Occipital lobe (tissue), 2 donors: ENCODE results near the gene ASIC2. TPM values are rescaled to one million over a fixed set of nuclear protein-coding genes. Genes with fewer than 3 reads are reported as not detected.

Experiments used
- DNase-seq: peaks from one replicate; lab custom pipeline; 2025; lab: John Stamatoyannopoulos, UW
- total RNA-seq: library from RNA; depleted of rRNA; stranded (reverse); fragments of >200 nt; gene quantifications from one replicate; pipeline ENCODE4 v1.2.3, GENCODE V29; 2014

The ASIC2 gene
- total RNA-seq, 1 donor from 2014 or later, result 13.1 TPM

DNA sequence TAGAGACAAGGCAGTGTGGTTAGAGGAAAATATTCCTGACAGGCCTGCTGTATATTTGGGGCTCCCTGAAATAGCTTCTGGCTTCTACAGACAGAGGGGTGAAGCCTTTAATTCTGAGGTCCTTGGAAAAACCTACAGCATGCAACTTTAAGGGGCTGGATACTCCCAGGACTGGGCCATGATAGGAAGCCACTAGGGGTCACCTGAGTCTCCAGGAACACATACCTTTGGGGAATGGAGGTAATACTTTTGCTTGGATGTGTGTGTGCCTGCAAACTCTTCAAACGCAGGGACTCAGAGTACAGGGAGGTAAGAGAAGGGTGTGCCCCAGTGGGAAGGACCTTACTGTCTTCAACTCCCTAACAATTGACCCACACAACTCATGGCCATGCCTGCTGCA is 4.1 kb downstream of the ASIC2 start:
- DNase-seq, result no peak

DNA sequence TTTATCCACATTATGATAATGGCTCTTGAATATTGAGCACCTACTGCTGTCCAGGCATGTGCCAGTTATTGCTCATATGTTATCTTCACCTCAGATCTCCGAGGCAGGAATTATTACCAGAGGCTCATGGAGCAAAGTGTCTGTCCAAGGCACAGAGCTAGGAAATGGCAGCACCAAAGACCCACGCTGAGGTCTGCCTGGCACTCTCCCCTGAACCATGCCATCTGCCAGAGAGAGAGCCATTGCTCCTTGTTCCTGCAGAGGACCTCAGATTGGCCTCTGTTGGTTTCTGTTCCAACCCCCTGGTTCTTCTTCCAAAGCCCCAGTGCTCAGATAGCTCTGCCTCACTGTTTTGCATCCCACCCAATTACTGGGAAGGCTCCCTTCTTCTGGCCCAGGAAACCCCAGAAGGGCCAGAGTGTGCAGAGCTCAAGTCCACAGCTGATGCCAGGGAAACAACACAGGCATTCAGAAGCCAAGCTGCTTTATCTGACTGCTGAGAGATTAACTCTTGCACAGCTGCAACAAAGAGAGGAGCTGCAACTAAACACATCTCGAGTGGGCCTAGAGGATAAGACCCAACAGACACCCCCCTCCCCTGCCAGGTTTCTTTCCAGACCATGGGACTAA is 5.9 kb downstream of the ASIC2 start:
- no peak for DNase-seq

GRCh38 chr17:33285413-33285812 is 7.7 kb downstream of the ASIC2 start:
- DNase-seq, result no peak

DNA sequence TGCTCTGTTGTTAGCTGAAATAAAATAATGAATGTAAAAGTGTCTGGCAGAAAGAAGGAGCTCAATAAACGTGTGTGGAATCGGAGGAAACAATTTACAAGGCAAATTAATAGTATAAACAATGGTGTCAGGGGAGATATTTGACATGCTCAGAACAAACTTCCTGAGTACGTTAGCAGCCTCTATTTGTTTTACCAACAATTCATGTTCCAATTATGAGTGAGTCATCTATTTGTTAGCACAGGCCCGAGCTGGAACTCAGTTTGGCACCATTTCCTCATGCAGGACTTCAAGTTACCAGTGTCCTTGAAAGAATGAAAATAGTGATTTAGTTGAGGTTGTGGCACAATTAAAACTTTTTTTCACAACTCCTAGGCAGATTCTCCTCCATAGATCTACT is 9.1 kb downstream of the ASIC2 start:
- no peak for DNase-seq

GRCh38 chr17:33280162-33280943 is 12.7 kb downstream of the ASIC2 start:
- no peak for DNase-seq

GRCh38 chr17:33277436-33278100 is 15.5 kb downstream of the ASIC2 start:
- no peak for DNase-seq

DNA sequence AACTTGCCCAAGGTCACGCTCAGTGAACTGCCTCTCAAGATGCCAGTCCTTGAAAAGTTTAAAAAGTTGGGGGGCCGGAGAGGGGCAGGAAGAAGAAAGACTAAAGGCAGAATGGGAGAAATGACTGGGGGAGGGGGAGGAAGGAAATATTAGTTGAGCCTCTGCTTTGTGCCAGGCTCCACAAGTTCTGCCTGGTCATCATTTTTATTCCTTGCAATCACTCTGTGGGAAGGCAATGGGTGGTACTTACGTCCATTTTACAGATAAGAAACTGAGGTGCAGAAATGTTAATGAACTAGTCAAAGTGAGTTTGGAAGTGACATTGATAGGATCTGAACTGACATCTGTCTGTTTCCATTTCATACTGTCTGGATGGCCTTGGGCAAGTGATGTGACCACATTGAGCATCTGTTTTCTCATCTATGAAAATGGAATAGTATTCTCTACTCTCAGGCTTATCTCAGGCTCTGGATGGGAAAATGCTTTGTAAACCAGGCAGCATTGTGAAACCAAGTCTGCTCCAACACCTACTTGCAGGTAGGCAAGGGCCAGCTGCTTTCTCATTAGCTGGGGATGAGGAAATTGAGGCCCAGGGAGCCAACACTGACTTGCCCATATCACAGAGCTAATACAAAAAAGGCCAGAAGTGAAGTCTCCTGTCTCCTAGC is 19.2 kb downstream of the ASIC2 start:
- no peak for DNase-seq

DNA sequence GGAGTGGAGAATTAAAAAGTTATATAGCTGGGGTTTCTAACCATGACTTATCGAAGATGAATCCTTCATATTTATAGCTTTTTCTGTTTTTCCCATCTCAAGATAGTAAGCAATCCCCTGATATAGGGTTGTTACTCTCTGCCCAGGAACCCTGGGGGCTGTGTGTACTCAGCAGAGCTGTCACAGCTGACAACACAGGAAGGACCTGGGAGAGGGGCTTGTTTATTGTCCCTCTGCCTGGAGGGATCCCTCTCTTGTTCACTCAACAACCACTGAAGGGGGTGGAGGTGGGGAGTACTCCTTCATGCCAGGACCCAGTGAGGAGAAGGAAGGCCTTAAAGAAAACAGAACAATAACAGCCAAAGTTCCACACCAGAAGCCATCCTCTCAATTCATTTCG is 19.8 kb downstream of the ASIC2 start:
- DNase-seq, result no peak

DNA sequence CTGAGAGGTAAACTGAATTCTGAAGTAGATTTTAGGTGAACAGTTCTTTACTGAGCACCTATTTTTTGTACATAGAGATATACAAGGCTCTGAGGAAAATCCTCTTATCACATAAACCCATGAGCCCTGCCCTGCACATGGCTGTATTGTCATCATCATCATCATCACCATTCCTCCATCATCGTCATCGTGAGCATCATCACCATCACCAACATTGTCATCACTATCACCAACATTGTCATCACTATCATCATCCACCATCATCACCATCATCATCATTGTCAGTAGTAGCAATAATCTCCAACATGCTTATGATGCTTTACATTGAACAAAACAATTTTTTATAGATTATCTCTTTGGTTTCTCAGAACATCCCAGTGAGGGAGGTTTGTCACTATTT is 20.7 kb downstream of the ASIC2 start:
- DNase-seq, result no peak

DNA sequence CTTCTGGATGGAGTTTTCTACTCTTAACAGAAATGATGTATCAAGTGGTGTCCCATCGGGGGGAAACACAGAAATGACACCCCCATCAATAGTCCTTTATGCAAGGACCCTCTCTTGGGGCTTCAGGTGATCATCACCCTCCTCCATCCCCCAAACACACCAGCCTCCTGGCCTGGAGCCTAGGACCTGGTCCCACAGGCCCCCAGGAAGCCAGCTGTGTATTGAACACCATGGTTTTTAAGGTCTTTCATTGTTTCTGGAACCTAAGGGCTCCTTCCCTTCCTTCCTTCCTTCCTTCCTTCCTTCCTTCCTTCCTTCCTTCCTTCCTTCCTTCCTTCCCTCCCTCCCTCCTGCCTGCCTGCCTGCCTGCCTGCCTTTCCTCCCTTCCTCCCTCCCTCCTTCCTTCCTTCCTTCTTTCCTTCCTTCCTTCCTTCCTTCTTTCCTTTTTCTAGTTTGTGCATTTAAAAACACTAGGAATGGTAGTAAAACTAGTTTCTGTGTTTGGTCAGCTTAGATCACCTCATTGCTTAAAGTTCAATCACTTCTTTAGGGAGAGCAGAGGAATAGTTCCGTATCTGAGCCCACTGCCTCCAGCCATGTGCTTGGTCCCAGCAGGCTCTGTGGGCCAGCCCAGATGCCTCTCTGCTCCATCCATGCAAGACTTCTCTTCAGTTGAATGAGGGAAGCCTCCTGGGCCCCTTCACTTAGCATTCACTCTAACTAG is 23.6 kb downstream of the ASIC2 start:
- no peak for DNase-seq

DNA sequence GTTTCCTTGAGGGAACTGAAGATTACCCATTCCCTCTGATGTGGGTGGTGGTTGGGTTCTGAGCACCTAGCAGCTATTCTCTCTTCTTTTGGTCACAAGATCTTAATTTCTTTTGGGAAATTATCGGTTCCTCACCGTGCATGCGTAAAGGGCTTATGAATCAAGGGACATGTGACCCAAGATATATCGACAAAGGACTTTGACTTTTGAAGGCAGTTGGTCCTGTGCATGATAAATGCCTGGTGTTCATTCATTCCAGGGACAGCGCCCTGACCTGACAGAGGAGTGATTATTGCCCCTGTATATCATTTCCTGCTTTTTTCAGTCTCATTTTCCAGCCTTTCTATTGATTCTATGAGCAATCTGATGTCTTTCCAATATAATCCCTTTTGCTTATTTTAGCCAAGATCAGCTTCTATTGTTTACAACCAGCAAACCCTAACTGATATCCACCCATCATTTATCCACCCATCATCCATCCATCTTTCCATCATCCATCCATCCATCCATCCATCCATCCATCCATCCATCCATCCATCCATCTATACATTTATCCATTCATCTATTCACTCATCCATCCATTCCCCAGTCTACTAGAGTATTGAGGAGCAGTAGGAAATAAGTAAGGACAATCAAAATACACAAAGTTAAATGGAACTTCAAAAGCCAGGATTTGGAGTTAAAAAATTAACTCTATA is 25.1 kb downstream of the ASIC2 start:
- DNase-seq, result no peak

- no peak for DNase-seq
These were observed 25.8 kb downstream of the ASIC2 start for GRCh38 chr17:33267271-33267790.

DNA sequence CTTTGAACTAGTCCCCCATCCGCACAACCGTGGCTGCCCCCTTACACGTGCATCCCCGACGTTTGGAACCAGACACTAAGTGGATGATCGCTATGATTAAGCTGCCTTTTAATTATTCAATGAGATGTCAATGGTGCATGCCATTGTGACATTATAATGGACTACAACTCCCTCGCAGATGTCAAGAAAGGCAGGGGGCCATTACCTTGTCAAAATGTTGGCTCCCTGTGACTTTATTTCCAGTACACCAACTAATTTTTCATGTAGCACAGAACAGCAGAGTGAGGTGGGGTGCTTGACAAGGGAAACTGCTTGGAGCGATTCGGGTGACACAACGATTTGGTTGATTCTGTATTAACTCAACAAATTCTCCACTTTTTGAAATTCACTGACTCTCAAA is 26.5 kb downstream of the ASIC2 start:
- DNase-seq, result no peak

GRCh38 chr17:33266116-33266515 is 27.0 kb downstream of the ASIC2 start:
- DNase-seq, result no peak

DNA sequence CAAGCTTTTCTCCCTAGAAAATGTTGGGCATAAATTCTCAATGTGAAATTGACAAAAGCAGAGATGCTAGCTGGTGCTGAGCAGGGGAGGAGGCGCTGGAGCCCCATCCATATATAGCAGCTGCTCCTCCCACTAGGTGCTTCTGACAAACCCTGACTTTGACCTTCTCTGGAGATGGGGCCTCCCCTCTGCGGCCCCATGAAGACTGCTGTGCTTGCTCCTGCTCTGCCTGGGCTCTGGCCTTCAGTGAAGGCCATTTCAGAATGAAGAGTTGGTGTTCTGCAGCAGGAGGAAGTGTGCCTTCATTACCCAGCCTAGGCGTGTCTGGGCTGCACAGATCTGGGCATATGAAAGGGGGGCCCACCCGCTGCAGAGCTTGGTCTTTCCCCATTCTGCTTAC is 29.7 kb downstream of the ASIC2 start:
- DNase-seq, result no peak

DNA sequence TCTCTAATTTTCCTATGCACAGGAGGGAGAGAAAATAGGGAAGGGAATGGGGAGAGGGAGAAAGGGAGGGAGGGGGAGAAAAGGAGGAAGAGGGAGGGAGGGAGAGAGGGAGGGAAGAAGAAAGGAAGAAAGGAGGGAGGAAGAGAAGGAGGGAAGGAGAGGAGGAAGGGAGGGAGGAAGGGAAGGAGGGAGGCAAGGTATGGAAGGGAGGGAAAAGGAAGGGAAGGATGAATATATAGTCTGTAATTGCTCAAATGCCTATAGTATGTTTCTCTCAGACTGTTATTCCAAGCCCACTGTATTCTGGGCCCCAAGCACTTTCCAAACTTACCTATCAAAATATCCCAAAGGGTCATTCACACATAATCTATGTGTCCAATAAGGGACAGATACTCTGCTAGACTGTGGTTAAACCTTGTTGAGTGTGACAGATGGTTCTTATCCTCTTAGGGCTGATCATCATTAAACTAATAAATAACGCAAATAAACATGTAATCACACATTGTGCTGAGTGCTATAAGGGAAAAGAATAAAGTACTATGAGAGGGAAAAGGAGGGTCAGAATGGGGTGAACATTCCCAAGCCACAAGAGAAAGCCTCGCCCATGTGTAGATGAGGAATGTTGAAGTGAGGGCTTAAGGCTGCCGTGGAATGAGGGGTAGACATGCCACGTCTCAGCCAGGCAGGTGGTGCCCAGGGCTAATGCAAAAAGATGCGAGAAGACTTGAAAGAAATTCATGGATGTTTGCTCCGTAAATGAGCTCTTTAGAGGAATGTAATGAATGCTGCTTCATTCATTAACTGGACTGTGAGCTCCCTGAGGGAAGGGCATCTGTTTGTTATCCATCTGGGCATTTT is 30.6 kb downstream of the ASIC2 start:
- no peak for DNase-seq

- no peak for DNase-seq
These were observed 31.3 kb downstream of the ASIC2 start for GRCh38 chr17:33261820-33262219.

GRCh38 chr17:33260638-33261037 is 32.5 kb downstream of the ASIC2 start:
- DNase-seq, result no peak

- DNase-seq, result no peak
These were observed 34.8 kb downstream of the ASIC2 start for GRCh38 chr17:33258296-33258695.

DNA sequence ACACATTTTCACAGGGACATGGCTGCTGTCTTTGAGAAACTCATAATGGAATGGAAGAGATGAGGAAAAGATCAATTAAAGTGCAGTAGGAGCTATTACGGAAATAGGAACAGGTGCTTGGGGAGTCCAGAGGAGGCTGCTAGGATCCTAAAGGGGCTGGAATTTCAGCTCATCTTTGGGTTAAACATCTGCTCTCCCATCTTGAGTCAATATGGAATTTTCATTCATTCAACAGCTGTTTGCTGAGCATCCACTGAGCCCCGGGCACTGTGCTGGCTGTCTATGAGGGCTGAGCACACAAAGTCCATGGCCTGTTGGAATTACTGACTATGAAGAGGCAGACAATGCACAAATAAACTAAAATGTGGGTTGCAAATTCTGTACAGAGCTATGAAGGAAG is 47.9 kb downstream of the ASIC2 start:
- DNase-seq, result no peak
